ENCODE results near the gene MOK.
"Not testable (repeated sequence)": the region's sequence is repeated elsewhere in the genome, so short reads cannot be mapped to it uniquely, and the experiment has no call there.

Gene MOK

DNA sequence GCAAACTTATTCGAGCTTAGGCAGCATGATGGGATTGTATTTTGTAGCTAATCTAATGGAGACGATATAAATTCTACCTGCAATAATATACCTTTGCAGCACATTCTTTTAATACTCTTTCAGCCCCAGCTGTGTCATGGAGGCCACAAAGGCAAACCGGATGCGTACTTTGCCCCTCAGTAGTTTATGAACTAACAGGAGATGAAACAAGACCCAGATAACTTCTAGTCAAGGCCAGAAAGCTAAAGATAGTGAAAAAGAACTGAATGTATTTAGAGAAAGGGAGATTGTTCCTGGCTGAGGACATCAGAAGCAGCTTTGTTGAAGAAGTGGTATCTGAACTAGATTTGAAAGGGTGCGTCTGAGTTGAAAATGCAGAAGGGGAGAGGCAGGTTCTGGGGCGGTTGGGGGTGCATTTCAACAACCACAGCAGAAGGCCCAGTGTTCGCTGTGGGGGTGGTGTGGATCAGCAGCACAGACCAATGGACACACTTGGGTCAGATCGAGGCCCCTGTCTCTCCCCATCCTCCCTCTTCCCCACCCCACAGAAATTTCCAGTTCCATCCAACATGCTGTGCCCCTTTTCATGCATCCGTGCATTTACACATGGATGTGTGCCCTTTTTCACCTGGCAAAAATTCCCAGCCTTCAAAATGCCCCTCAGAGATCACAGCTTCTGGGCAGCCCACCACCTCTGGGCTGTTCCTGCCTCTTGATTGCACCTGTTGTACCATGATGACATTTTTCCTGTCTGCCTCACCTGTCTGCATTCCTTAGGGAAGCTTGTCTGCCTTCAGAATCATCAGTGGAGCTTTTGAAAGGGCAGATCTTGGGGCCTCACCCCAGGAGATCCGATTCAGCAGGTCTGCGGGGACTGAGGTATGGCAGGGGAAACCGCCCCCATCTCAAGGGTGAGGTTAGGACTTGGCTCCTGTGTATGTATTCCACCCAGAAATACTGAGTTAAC lies 16.8 kb upstream of the MOK start:
- in situ Hi-C loops (cut with MboI; ENCODE audit: low sequenced_read_pairs), result loop anchor here (25.0 kb wide), 1 partner anchor 609 kb away; no protein-coding TSS in a partner anchor

DNA sequence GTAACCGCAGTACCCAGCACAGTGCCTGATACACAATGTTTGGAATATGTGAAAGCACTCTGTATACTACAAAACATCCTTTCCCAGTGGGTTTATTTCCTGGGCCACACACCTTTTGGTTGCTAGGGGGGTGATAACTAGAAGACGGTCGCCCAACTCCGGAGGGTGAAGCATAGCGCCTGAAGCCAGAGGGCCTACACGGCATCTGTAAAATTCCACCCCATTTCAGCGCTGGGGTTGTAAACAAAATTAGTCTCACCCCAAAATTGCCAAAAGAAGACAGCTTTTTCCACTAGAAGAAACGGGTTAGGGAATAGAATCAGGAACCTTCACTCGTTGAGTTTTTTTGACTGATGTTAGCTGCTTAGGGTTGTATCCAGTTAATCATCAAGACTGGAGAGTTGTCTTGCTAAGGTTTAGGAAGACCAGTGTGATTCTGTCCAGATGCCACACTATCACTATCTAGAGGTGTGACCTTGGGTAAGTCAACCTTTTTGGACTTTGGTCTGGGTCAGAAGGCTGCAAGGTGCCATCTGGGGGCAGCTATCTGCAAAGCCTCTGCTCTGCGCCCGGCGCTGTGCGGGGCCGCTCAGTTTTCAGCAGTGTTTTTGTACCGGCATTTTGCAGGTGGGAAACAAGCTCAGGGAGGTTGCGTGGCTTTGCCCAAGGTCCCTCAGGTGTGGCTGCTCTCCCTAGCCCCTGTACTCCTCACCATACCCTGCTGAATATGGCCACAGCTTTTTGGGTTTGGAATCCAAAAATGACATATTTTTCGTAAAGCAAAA lies 15.9 kb upstream of the MOK start:
- in situ Hi-C loops (cut with MboI; ENCODE audit: low sequenced_read_pairs), result loop anchor here (25.0 kb wide), 1 partner anchor 609 kb away; no protein-coding TSS in a partner anchor

DNA sequence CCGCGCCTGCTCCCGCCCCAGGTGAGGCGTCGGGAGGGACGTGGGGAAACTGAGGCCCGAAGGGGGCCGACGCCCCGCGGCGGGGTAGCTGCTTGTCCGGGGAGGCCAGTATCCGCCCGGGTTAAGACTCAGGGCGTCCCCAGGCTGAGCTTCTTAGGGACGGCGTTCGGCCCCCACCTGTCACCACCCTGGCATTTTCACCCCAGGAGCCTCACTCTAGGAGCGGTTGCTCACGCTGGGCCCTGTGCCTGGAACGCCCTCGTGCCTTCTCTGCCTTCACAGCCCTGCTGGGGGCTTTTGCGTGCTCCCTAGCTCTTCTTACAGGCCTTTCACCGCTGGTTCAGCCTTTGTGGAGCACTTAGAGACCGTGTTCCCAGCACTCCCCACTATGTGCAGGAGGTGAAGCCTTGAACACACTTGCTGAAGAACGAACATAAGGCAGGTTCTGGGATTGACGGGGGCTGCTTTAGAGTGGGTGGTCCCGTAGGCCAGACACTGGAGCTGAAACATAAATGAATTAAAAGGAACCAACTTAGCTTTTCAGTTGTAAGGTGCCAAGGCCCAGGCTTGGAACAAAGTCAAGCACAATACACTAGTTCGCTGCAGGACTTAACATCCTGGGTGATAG lies 15.2 kb upstream of the MOK start:
- in situ Hi-C loops (cut with MboI; ENCODE audit: low sequenced_read_pairs), result loop anchor here (25.0 kb wide), 1 partner anchor 608 kb away; no protein-coding TSS in a partner anchor

DNA sequence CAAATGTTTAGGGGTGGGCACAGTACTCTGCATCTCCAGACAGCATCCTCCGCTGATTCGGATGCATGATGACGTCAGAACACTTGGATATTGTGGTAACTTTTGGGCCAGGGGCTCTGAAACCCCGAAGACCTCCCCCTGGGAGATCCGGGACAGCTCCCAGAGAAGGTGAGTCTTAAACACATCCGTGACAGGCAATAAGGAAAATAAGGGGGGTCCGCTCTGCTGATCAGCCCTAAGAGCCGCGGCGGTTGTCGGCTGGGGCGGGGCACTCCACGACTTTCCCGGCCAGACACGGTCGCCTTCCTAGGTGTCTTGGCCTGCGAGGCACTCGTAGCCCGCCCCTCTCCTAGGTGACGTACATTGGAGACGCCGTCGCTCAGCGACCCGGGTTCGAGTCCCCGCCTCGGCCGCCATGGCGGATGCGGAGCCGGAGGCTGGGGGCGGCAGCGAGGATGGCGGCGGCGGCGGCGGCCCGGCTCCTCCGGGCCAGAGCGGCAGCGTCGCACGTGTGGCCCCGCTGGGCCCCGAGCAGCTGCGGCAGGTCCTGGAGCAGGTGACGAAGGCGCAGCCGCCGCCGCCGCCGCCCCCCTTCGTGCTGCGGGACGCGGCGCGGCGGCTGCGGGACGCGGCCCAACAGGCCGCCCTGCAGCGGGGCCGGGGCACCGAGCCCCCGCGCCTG lies 14.5 kb upstream of the MOK start, which contains the start of gene ZNF839:
Gene ZNF839 (plus strand): TSS at position 396 of the 682 bp plus-strand sequence. CDS start 20 bp downstream, at position 416.
- in situ Hi-C loops (cut with MboI; ENCODE audit: low sequenced_read_pairs), result loop anchor here (10.0 to 25.0 kb wide), 3 partner anchors 195 to 607 kb away; partner anchors contain the start of gene DYNC1H1

DNA sequence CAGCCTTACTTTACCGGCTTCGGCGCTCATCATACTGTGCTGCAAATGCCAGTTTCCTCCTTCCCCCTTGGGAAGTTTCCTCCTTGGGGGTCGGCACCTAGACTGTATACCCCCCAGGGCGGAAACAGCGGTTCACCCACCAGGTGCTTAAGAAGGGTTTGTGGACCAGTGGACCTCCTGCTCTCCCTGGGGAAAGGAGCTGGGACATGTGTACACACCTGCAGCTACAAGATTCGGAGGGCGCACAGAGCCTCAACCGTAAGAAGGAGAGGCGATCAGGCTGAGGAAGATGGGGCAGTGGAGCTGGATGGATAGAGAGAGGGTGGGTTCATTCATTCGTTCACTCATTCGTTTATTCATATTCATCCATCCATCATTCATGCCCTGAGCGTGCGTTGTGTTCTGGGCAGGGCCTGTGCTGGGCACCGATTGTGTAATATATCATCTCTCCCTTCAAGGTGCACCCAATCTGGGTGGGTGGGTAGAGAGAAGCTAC lies 13.9 kb upstream of the MOK start:
- in situ Hi-C loops (cut with MboI; ENCODE audit: low sequenced_read_pairs), result loop anchor here (10.0 to 25.0 kb wide), 3 partner anchors 196 to 607 kb away; partner anchors contain the start of gene DYNC1H1

DNA sequence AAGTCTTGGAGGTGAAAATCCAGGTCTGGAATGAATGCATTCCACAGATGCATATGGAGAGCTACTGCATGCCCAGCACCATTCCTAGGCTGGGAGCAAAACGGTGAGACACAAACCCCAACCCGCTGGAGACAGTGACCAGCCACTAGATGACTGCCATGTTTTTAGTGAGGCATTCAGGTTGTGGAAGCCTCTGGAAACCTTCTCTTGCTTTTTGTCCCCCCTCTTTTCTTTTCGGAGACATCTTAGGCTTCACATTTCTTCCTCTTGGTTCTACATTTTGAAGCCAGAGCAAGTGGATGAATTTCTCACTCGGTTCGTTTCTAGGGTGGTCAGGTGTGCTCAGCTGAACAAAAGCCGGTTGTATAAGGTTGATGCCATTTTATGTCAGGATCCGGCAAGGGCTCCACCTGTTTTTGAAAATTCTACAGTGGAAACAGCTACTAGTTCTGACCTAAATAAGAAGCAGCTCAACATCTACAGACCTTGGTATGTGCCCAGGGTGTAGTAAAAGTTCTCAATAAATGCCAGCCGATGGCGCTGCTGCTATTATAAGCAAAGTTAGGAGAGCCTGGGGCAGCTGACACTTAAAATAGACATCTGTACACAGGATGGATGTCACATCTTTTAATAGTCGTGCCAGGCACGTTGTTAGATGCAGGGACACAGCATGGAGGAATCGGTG lies 12.7 kb upstream of the MOK start:
- in situ Hi-C loops (cut with MboI; ENCODE audit: low sequenced_read_pairs), result loop anchor here (10.0 to 25.0 kb wide), 3 partner anchors 197 to 605 kb away; partner anchors contain the start of gene DYNC1H1

DNA sequence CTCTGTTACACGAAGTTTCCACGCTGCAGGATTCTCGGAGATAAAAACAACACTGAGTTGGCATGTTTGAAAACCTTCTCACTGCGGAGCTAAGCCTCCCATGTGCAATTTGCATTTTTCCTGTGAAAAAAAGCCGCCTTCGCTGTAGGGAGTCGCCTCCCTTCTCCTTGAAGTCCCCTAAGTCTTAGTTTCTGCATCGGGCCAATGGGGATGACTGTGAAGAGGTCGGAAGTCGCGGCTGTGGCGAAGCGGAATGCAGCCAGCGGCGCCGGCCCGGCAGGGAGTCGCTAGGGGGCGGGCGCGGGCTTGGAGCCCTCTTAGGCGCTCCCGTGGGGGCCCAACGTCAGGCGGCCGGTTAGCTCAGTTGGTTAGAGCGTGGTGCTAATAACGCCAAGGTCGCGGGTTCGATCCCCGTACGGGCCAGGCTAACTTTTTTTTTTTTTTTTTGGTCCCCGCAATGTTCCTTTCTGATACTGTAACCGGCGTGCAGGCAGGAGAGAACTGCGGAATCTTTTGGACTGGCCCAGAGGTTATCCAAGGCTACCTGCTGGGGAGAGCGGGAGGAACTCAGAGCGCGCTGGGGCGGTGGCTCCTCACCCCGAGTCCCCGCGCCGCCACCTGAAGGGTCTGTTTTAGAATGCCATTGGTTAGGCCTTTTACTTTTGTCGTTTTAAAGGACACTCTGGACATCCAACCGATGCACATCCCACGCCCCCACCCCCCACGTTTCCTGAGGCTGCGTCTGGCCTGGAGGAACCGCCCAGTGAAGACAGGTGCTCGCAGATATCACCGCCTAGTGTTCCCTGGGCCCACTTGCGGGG lies 12.0 kb upstream of the MOK start:
- in situ Hi-C loops (cut with MboI; ENCODE audit: low sequenced_read_pairs), result loop anchor here (10.0 to 25.0 kb wide), 3 partner anchors 198 to 605 kb away; partner anchors contain the start of gene DYNC1H1

DNA sequence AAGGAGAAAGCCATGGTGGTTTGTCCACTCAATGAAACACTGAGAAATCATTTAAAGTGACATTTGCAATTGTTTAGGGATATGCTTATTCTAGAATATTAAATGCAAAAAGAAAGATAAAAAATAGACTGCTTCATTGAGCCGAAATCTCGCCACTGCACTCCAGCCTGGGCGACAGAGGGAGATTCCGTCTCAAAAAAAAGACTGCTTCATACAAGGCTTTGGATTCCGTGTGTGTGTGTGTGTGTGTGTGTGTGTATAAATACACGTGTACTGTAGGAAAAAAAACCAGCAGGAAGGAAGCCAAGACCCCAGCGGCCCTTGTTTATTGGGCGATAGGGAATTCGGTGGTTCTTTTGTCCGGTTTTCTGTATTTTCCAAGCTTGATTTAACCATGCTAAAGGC lies 11.4 kb upstream of the MOK start:
- in situ Hi-C loops (cut with MboI; ENCODE audit: low sequenced_read_pairs), result loop anchor here (10.0 to 25.0 kb wide), 3 partner anchors 198 to 604 kb away; partner anchors contain the start of gene DYNC1H1

DNA sequence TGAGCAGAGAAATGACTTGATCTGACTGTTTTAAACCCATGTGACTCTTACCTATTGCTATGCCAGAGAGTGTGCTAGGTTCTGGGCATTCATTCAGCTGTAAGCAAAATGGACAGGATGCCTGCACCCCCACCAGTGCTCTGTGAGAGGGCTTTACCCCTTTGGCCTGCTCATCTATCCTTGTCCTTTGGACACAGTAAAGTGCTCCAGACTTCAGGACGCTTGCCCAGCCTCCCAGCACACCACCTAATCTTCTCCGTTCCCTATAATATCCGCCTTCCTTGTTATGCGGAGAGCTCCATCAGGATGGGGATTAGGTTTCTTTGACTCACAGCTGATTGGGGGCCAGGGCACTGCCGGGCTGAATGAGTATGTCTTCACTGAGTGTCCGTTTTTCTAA lies 10.2 kb upstream of the MOK start:
- in situ Hi-C loops (cut with MboI; ENCODE audit: low sequenced_read_pairs), result loop anchor here (10.0 to 25.0 kb wide), 3 partner anchors 200 to 603 kb away; partner anchors contain the start of gene DYNC1H1

DNA sequence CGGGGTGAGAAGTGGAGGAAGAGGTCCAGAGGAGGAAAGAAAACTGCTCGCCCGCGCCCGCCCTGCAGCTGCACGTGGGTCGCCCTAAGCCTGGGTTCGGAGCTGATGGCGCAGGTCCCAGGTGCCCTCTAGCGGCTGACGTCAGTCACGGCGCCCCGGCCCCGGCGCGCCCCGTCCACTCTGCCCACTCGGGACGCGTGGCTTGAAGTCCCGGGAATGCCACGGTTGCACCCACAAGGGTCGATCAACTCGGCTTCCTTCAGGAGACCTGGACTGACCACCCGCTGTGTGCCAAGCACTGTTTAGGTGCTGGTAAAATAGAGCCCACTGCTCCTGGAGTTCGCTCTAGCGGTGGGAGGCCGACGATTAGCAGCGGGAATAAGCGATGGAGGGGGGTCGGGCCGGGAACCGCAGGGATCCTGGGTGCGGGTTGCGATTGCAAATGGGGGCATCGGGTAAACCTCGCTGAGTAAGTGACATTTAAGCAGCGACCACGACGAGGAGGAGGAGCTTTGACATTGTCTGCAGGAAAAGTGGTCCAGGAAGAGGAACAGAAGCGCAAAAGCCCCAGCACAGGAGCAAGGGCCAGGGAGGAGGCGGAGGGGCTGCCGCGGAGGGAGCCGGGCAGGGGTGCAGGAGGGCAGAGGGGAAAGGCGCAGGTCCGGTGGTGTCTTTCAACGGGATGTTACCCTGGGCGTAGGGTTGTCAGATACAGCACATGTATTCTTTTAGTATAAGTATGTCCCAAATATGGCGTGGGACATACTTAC lies 9.5 kb upstream of the MOK start:
- in situ Hi-C loops (cut with MboI; ENCODE audit: low sequenced_read_pairs), result loop anchor here (10.0 to 25.0 kb wide), 3 partner anchors 200 to 602 kb away; partner anchors contain the start of gene DYNC1H1

DNA sequence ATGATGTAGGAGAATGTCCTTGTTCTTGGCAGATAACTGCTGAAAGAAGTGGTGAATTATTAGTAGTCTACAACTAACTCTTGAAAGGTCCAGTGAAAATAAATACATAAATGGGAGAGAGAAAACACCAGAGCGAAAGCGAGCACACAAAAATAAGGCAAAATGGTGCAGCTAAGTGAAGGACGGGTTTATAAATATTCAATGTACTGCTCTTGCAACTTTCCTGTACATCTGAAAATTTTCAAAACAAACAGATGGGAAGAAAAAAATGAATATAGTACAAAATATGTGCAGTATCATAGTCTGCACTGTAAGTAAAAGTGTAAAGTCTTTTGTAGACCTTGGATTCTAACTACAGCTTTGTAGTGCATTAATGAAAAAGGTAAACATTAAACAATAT lies 1.3 kb downstream of the MOK start:
- in situ Hi-C loops (cut with MboI; ENCODE audit: low sequenced_read_pairs), result loop anchor here (25.0 kb wide), 1 partner anchor 591 kb away; no protein-coding TSS in a partner anchor

DNA sequence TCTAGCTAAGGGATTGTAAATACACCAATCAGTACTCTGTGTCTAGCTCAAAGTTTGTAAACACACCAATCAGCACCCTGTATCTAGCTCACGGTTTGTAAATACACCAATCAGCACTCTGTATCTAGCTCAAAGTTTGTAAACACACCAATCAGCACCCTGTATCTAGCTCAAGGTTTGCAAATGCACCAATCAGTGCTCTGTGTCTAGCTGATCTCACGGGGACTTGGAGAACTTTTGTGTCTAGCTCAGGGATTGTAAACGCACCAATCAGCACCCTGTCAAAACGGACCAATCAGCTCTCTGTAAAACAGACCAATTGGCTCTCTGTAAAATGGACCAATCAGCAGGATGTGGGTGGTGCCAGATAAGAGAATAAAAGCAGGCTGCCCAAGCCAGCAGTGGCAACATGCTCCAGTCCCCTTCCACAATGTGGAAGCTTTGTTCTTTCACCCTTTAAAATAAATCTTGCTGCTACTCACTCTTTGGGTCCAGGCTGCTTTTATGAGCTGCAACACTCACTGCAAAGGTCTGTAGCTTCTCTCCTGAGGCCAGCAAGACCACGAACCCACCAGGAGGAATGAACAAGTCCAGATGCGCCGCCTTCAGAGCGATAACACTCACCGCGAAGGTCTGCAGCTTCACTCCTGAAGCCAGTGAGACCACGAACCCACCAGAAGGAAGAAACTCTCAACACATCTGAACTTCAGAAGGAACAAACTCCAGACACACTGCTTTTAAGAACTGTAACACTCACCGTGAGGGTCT lies 6.5 kb downstream of the MOK start:
- in situ Hi-C loops (cut with MboI; ENCODE audit: low sequenced_read_pairs), result not testable (repeated sequence)

DNA sequence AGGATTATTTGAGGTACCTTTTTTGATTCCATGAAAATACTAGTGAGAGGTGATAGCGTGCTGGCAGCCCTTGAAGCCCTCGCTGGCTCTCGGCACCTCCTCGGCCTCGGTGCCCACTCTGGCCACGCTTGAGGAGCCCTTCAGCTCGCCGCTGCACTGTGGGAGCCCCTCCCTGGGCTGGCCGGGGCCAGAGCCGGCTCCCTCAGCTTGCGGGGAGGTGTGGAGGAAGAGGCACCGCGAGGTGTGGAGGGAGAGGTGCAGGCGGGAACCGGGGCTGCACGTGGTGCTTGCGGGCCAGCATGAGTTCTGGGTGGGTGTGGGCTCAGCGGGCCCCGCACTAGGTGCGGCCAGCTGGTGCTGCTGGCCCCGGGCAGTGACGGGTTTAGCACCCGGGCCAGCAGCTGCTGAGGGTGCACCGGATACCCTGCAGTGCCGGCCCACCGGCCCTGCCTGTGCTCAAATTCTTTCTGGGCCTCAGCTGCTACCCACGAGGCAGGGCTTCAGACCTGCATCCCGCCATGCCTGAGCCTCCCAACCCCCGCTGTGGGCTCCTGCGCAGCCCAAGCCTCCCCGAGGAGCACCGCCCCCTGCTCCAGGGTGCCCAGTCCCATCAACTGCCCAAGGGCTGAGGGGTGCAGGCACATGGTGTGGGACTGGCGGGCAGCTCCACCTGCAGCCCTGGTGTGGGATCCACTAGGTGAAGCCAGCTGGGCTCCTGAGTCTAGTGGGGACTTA lies 7.4 kb downstream of the MOK start:
- in situ Hi-C loops (cut with MboI; ENCODE audit: low sequenced_read_pairs), result no loop called here

DNA sequence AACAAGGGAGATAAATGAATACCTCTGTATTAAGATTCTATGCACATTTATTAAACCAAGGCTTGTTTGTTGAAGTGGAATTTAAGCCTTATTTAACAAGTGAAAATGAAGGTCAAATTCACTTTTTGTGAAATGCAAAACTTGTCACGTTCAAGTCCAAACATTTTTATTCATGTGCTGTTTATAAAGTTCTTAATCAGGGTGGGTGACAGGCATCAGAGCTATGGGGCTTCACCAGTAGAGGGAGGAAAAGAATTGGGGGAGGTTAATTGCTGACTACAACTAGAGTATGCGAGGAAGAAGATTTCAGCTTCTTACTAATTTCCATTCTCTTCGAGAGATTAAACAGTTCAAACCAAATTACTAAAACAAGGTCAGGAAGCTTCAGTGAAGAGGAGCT lies 9.7 kb downstream of the MOK start:
- in situ Hi-C loops (cut with MboI; ENCODE audit: low sequenced_read_pairs), result no loop called here

DNA sequence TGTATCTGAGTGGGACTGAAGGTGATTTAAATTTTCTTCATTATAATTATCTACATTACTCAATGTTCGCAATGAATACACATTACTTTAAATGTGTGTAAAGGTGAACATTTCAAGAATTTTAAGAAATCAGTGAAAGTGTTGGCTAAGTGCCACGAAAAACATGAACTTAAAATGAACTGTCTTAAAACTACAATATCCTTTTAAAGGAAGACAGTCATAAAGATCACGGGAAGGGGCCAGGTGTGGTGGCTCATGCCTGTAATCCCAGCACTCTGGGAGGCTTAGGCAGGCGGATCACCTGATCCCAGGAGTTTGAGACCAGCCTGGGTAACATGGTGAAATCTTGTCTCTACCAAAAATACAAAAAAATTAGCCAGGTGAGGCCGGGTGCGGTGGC lies 11.2 kb downstream of the MOK start:
- in situ Hi-C loops (cut with MboI; ENCODE audit: low sequenced_read_pairs), result no loop called here

DNA sequence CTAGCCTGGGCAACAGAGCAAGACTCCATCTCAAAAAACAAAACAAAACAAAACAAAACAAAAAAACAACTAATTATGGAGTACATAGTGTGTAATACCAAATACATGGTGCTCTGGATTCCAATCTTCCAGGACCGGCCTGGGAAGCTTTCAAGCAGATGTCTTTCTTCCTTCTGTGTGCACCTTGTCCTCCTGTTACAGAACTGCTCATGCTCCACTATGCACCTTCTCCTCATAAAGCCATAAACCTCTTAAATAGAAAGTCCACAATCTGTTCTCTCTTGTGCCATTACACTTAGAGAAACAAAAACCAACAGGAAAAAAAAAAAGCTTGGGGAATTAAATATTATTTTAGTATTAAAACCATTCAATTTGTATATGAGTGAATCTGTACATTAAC lies 12.5 kb downstream of the MOK start:
- in situ Hi-C loops (cut with MboI; ENCODE audit: low sequenced_read_pairs), result no loop called here
